HEK293T (cell line): ENCODE data around the gene DUSP14.

ENCODE experiments used
- BHLHE40 ChIP-seq: fragments of 450-650 bp; IDR thresholded peaks from 2 replicates; pipeline ENCODE4 v1.6.1; 2016; ENCODE audit warnings: mild to moderate bottlenecking, moderate library complexity, borderline replicate concordance
- L3MBTL2 ChIP-seq: fragments of 450-650 bp; conservative IDR thresholded peaks from 2 replicates; pipeline ENCODE4 v1.6.1; 2016; ENCODE audit warnings: mild to moderate bottlenecking
- SP1 ChIP-seq: fragments of 450-650 bp; IDR thresholded peaks from 2 replicates; pipeline ENCODE4 v1.6.1; 2017

- no peak for TF ChIP-seq BHLHE40
- TF ChIP-seq L3MBTL2, result no peak
- no peak for TF ChIP-seq SP1
Observed at GRCh38 chr17:37494971-37495370, 5.3 kb downstream of the DUSP14 start.
